Activated CD4-positive, alpha-beta T cell treated with anti-CD3 and anti-CD28 coated beads, Interleukin-2, amount 50 U/mL, for 4 hours (primary cell): Measurements from ENCODE around the gene LDAF1.
"Not testable (repeated sequence)": the region's sequence is repeated elsewhere in the genome, so short reads cannot be mapped to it uniquely, and the experiment has no call there.

Experiments
- DNase-seq, 2 experiments: peaks; one replicate each; pipeline ENCODE4 v3.0.0-alpha.2; 2020

Gene LDAF1

GRCh38 chr16:21158208-21159110 lies at the start of gene LDAF1:
TSS of gene LDAF1 (plus strand) at chr16:21158674. CDS start at chr16:21161183, 2,509 bp downstream.
- peak; percentile 61 to 68 for DNase-seq

- not testable (repeated sequence) for DNase-seq
Measured at GRCh38 chr16:21115551-21115950, 42.9 kb upstream of the LDAF1 start.

GRCh38 chr16:21116148-21116693 lies 42.3 kb upstream of the LDAF1 start:
- DNase-seq = no peak

DNA sequence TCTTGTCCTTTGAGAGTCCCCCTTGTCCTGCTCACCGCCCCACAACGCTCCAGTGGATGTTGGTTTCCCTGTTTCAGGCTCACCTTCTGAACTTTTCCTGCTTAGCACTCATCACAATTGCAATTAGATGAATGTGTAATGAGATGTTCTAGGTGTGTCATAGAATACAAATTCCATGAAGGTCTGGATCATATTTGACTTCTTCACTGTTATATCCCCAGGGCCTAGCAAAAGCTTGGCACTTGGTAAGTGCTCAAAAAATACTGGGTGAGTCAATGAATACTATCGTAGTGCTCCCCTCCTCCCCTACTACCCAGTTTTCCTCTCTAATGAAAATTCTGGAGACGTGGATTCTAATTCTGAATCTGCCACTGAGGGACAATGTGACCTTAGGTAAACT lies 40.9 kb upstream of the LDAF1 start:
- no peak for DNase-seq

DNA sequence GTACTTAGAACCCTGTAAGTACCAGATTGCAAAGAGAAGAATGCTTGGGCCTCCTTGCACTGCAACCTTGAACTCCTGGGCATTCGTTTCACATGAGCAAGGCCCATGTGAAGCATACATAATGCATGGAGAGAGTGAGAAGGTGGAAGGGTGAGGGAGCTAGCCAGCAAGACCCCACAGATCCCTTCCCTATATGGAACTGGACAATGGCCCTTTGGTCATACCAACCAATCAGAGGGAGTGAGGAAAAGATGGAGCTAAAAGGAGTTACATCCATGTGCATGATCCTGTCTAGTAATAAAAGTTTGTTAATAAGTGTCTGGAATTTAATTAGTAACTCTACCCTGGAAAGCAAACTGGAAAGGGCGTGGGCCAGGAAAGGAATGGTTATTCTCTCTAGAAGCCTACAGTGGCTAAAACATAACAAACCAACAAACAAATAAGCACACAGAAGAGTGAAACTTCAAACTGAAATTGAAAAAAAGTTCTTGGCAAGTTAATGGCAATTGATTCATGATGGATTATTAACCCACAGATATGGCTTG lies 37.4 kb upstream of the LDAF1 start:
- no peak for DNase-seq

- DNase-seq = no peak
Measured at GRCh38 chr16:21125191-21125590, 33.3 kb upstream of the LDAF1 start.

- DNase-seq = no peak
Measured at GRCh38 chr16:21126518-21126917, 32.0 kb upstream of the LDAF1 start.

- DNase-seq = no peak
Measured at GRCh38 chr16:21128991-21129390, 29.5 kb upstream of the LDAF1 start.

DNA sequence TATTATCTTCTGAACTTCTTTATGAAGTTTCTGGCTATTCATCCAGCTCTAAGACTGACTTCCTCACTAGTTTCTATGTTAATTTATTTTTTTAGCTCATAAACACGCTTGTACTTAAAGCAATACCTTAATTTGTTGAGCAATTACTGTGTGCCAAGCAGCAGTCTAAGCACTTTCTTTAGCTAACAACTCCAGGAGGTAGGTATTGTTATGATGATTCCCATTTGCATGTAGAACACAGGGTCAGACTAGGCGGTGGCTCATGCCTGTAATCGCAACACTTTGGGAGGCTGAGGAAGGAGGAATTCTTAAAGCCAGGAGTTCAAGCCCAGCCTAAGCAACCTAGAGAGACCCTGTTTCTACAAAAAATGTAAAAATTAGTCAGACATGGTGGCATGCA lies 27.7 kb upstream of the LDAF1 start:
- no peak for DNase-seq

DNA sequence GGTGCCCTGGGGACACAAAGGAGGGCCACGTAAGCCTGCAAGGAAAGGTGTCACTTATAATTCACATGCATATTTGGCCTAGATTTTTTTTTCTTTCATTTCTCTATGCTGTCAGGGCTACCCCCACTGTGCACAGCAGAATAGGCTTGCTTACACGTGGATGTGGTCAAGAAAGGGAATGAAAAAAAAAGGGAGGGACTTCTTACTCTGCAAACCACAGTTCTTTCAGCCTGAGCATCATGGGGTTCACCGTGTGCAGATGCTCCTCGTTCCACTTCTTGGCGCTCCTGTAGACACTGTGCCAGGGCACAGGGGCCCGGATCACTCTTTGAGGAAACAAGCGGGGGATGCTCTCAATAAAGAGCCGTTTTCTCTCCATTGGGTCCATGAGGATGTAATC lies 24.4 kb upstream of the LDAF1 start:
- no peak for DNase-seq

GRCh38 chr16:21145738-21146137 lies 12.7 kb upstream of the LDAF1 start:
- DNase-seq = no peak

DNA sequence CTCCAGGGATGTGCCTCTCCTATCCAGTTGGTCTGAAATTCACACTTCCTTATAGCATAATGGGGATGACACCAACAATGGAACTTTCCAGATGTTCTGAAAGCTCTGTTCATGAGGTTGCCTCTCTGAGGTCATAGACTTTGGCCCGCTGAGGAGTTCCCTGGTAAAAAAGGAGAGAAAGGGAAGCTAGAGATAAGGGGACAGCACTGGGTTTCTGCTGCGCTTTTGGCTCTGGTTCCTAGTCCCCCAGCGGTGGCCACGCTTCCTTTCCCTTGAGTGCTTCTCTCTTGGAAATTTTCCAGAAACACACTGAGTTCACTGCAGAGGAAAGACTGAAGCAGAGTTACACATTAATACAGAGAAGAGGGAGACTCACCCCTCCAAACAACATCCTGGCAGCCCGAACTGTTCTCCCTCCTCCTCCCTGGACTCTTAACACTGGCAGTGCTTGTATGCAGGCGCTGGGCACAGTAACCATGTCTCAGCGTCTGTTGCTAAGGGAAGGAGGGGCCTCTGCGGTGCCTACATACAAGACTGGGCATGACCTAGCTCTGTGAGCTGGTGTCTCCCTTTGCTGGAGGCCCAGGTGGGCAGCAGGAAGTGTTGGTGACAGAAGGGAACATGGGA lies 8.0 kb upstream of the LDAF1 start, which contains the start of gene DNAH3:
Gene DNAH3 (minus strand): TSS at position 472 of the 627 bp plus-strand sequence. CDS start 527 bp downstream, outside the sequence.
- no peak for DNase-seq

GRCh38 chr16:21152160-21153030 lies 6.1 kb upstream of the LDAF1 start:
- not testable (repeated sequence) for DNase-seq

- not testable (repeated sequence) for DNase-seq
Measured at GRCh38 chr16:21153124-21153729, 5.2 kb upstream of the LDAF1 start.

GRCh38 chr16:21156011-21156410 lies 2.5 kb upstream of the LDAF1 start:
- DNase-seq = not testable (repeated sequence)

DNA sequence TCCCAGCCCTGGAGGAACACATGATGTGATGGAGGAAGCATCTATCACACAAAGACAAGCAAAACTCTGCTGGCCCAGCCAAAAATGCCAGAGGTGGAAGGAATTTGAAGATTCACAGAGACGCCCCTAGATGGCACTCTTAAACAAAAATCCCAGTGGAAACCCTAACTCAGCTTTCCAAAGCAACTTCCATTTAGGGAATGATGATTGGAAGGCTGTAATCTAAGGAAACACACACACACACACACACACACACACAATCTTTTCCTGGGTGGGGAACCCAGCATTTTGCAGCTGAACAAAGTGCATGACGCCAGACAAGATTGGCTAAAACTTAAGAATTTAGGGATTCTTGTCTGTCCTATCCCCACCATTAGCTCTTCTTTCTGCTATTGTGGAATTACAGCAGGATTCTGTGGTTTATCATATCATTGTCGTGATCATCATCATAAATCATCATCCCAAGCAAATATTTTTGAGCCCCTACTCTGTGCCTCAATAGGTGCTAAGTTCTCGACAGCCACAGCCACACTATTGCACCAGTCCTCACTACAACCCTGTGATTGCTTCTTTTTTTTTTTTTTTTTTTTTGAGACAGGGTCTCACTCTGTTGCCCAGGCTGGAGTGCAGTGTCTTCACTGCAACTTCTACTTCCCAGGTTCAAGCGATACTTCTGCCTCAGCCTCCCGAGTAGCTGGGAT lies 1.6 kb upstream of the LDAF1 start:
- DNase-seq = no peak

- DNase-seq = no peak
Measured at GRCh38 chr16:21157632-21158031, 842 bp upstream of the LDAF1 start.

GRCh38 chr16:21159281-21159951 lies 942 bp downstream of the LDAF1 start:
- DNase-seq = no peak

DNA sequence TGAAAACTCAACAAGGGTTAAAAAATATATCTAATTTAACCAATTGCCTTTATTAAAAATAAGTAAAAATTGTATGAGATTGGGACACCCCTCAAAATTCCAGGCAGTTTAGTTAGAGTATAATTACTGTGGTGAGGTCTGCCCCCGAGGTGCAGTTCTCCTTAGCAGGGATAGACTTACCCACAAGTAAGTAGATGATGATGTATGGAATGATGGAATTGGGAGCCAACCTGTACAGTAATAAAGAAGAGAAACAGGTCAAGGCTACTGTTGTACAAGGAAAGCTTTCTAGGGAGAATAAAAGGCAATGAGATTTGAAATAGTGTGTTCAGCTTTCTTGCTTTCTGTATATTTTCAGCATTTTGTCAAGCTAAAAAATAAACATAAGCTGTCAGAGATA lies 1.8 kb downstream of the LDAF1 start:
- no peak for DNase-seq

GRCh38 chr16:21161211-21161610 lies 2.7 kb downstream of the LDAF1 start:
- DNase-seq = no peak

DNA sequence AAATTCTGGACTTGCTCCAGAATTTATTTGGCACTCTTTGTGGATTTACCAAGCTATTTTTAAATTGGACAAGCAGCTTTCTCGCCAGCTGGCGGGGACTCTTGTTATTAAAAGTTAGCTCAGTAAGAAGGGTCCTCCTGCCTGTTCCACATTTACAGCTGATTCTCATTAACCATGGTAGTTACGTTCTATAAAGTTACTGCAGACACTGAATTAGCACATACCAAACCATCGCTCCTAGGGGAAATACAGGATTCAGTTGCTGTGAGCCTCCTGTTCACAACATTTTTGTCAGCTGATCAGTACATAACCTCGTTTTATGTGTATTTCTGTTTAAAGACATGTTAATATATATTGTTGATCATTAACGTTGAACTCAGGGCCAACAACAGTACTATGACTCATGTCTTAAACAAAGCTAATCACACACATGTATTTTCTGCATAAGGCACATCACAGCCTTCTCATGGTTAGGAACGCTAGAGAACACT lies 4.2 kb downstream of the LDAF1 start:
- no peak for DNase-seq
